Right renal cortex interstitium (tissue), 3 donors: Measurements from ENCODE around the gene PRR20C. TPM values are rescaled to one million over a fixed set of nuclear protein-coding genes. Genes with fewer than 3 reads are reported as not detected.
"Not testable (repeated sequence)": the region's sequence is repeated elsewhere in the genome, so short reads cannot be mapped to it uniquely, and the experiment has no call there.

Experiments used
- DNase-seq, 3 donors: peaks; one replicate each; pipeline ENCODE4 v3.0.0-alpha.2; 2013; ENCODE audit warnings: low read depth in 3 of 3, low spot score in 2 of 3
- polyA plus RNA-seq, 3 donors: library from polyadenylated mRNA; unstranded; fragments of 120-200 nt; gene quantifications; one replicate each; pipeline ENCODE4 v1.2.1, GENCODE V29; 2013; ENCODE audit not compliant: insufficient read length in 3 of 3

PRR20C gene
- polyA plus RNA-seq = not detected

GRCh38 chr13:57153761-57154160, at the start of gene PRR20C:
Gene PRR20C, plus strand, starts transcription at chr13:57154061. Its CDS starts 387 bp downstream, at chr13:57154448.
- DNase-seq = not testable (repeated sequence)

- no peak for DNase-seq
These were observed 38.9 kb upstream of the PRR20C start for GRCh38 chr13:57114945-57115344.

GRCh38 chr13:57123681-57124080, 30.2 kb upstream of the PRR20C start:
- DNase-seq = no peak

- DNase-seq = no peak
These were observed 25.0 kb upstream of the PRR20C start for GRCh38 chr13:57128909-57129308.

- DNase-seq = no peak
These were observed 17.8 kb upstream of the PRR20C start for GRCh38 chr13:57136093-57136492.

- no peak for DNase-seq
These were observed 16.3 kb upstream of the PRR20C start for GRCh38 chr13:57137585-57137984.

GRCh38 chr13:57138988-57139387, 14.9 kb upstream of the PRR20C start:
- DNase-seq = no peak

- DNase-seq = not testable (repeated sequence)
These were observed 14.1 kb upstream of the PRR20C start for GRCh38 chr13:57139781-57140180.

- not testable (repeated sequence) for DNase-seq
These were observed 13.5 kb upstream of the PRR20C start, which contains the start of gene PRR20A for GRCh38 chr13:57140235-57140968. Gene PRR20A, plus strand, starts transcription at chr13:57140918. Its CDS starts 387 bp downstream, at chr13:57141305.

- DNase-seq = not testable (repeated sequence)
These were observed 6.7 kb upstream of the PRR20C start, which contains the start of gene PRR20B for GRCh38 chr13:57147188-57147587. Gene PRR20B, plus strand, starts transcription at chr13:57147488. Its CDS starts 387 bp downstream, at chr13:57147875.

- not testable (repeated sequence) for DNase-seq
These were observed 5.8 kb upstream of the PRR20C start for GRCh38 chr13:57148106-57148505.

- DNase-seq = not testable (repeated sequence)
These were observed 6.5 kb downstream of the PRR20C start, which contains the start of gene PRR20D for GRCh38 chr13:57160332-57160731. Gene PRR20D, plus strand, starts transcription at chr13:57160632. Its CDS starts 387 bp downstream, at chr13:57161019.

- not testable (repeated sequence) for DNase-seq
These were observed 13.0 kb downstream of the PRR20C start, which contains the start of gene PRR20E for GRCh38 chr13:57166897-57167296. Gene PRR20E, plus strand, starts transcription at chr13:57167197. Its CDS starts 387 bp downstream, at chr13:57167584.

GRCh38 chr13:57191667-57192066, 37.8 kb downstream of the PRR20C start:
- DNase-seq = no peak

Other genes starting within 250 kb of the PRR20C start
- gene PRR20A, start 13.1 kb upstream of the PRR20C start, polyA plus RNA-seq = not detected
- not detected for gene PRR20B, start 6.6 kb upstream of the PRR20C start, polyA plus RNA-seq
- not detected for gene PRR20D, start 6.6 kb downstream of the PRR20C start, polyA plus RNA-seq
- not detected for gene PRR20E, start 13.1 kb downstream of the PRR20C start, polyA plus RNA-seq